Neural cell (in vitro differentiated cells): ENCODE data around the gene DIP2C. TPM values are rescaled to one million over a fixed set of nuclear protein-coding genes. Genes with fewer than 3 reads are reported as not detected.

Source experiments
- H2AFZ ChIP-seq: fragments of 200-600, 300-800 bp; sonication (generic), shearing (Covaris generic); 2 replicates; pipeline ENCODE4 v1.6.0; 2014; ENCODE audit warnings: low read depth, mild to moderate bottlenecking, antibody characterized with exemption, low read length, moderate library complexity
- H3F3A ChIP-seq: fragments of 200-600 bp; shearing (Covaris generic); 2 replicates; pipeline ENCODE4 v1.6.1; 2016; ENCODE audit warnings: mild to moderate bottlenecking, moderate library complexity, mixed read lengths, antibody characterized with exemption, low read length; ENCODE audit not compliant: insufficient read depth, poor library complexity, severe bottlenecking
- H3K27ac ChIP-seq: fragments of 200-600, 300-800 bp; sonication (generic), shearing (Covaris generic); 2 replicates; pipeline ENCODE4 v1.5.1; 2014; ENCODE audit warnings: mild to moderate bottlenecking, low read length, moderate library complexity
- H3K27me3 ChIP-seq: fragments of 300-800, 200-600 bp; sonication (generic), shearing (Covaris generic); 2 replicates; pipeline ENCODE4 v1.6.0; 2014; ENCODE audit warnings: mild to moderate bottlenecking, low read depth, low read length, moderate library complexity; ENCODE audit not compliant: insufficient read depth
- H3K36me3 ChIP-seq: fragments of 300-800, 200-600 bp; sonication (generic), shearing (Covaris generic); 2 replicates; pipeline ENCODE4 v1.5.1; 2014; ENCODE audit warnings: mild to moderate bottlenecking, antibody characterized with exemption, low read length, moderate library complexity; ENCODE audit not compliant: insufficient read depth
- H3K4me2 ChIP-seq: fragments of 300-800, 200-600 bp; sonication (generic), shearing (Covaris generic); 2 replicates; pipeline ENCODE4 v1.6.0; 2014; ENCODE audit warnings: mild to moderate bottlenecking, low read length
- H3K4me3 ChIP-seq: fragments of 300-800, 200-600 bp; sonication (generic), shearing (Covaris generic); 2 replicates; pipeline ENCODE4 v1.5.1; 2014; ENCODE audit warnings: mild to moderate bottlenecking, low read length, moderate library complexity
- H3K79me2 ChIP-seq: fragments of 200-600 bp; shearing (Covaris generic); replicated peaks from 2 replicates; pipeline ENCODE4 v1.6.0; 2014; ENCODE audit warnings: mild to moderate bottlenecking, low read length, moderate library complexity; ENCODE audit not compliant: insufficient read depth
- H3K9ac ChIP-seq: fragments of 300-800, 200-600 bp; sonication (generic), shearing (Covaris generic); 2 replicates; pipeline ENCODE4 v1.6.1; 2016; ENCODE audit warnings: mild to moderate bottlenecking, low read length, mixed read lengths
- H3K9me2 ChIP-seq: fragments of 200-600 bp; shearing (Covaris generic); 2 replicates; pipeline ENCODE4 v1.6.1; 2016; ENCODE audit warnings: mild to moderate bottlenecking, low read length, mixed read lengths; ENCODE audit not compliant: insufficient read depth
- H3K9me3 ChIP-seq: fragments of 200-600, 300-800 bp; sonication (generic), shearing (Covaris generic); 2 replicates; pipeline ENCODE4 v1.6.1; 2016; ENCODE audit warnings: mild to moderate bottlenecking, mixed run types, low read length, moderate library complexity, mixed read lengths
- H4K20me1 ChIP-seq: fragments of 200-600 bp; shearing (Covaris generic); 2 replicates; pipeline ENCODE4 v1.6.1; 2016; ENCODE audit warnings: mild to moderate bottlenecking, mixed run types; ENCODE audit not compliant: insufficient read depth
- CTCF ChIP-seq: fragments of 450-650 bp; IDR thresholded peaks from 2 replicates; pipeline ENCODE4 v1.5.1; 2014; ENCODE audit warnings: antibody characterized with exemption, mild to moderate bottlenecking, moderate library complexity; ENCODE audit not compliant: poor library complexity, severe bottlenecking
- EP300 ChIP-seq: fragments of 450-650 bp; conservative IDR thresholded peaks from 2 replicates; pipeline ENCODE4 v1.6.1; 2014; ENCODE audit warnings: antibody characterized with exemption, mild to moderate bottlenecking, moderate library complexity; ENCODE audit not compliant: poor library complexity, severe bottlenecking
- EZH2 ChIP-seq: fragments of 200-600, 300-800 bp; shearing (Covaris generic), sonication (generic); IDR thresholded peaks from 2 replicates; pipeline ENCODE4 v1.6.1; 2014; ENCODE audit warnings: antibody characterized with exemption, low read length, borderline replicate concordance, mild to moderate bottlenecking; ENCODE audit not compliant: insufficient read depth, poor library complexity, severe bottlenecking
- MXI1 ChIP-seq: fragments of 450-650 bp; conservative IDR thresholded peaks from 2 replicates; pipeline ENCODE4 v1.6.1; 2014; ENCODE audit warnings: antibody characterized with exemption, mild to moderate bottlenecking; ENCODE audit not compliant: poor library complexity, severe bottlenecking
- POLR2AphosphoS5 ChIP-seq: IDR thresholded peaks from 2 replicates; pipeline ENCODE4 v1.6.1; 2012
- RAD21 ChIP-seq: fragments of 450-650 bp; conservative IDR thresholded peaks from 2 replicates; pipeline ENCODE4 v1.6.1; 2014; ENCODE audit warnings: antibody characterized with exemption, mild to moderate bottlenecking, moderate library complexity
- REST ChIP-seq: IDR thresholded peaks from 2 replicates; pipeline ENCODE4 v1.6.1; 2012; ENCODE audit warnings: borderline replicate concordance
- SMC3 ChIP-seq: fragments of 450-650 bp; conservative IDR thresholded peaks from 2 replicates; pipeline ENCODE4 v1.6.1; 2014; ENCODE audit warnings: antibody characterized with exemption, mild to moderate bottlenecking, moderate library complexity; ENCODE audit not compliant: poor library complexity
- TAF1 ChIP-seq: IDR thresholded peaks from 2 replicates; pipeline ENCODE4 v1.6.1; 2012; ENCODE audit warnings: low read depth
- polyA plus RNA-seq: library from polyadenylated mRNA; depleted of rRNA; stranded (reverse); fragments of >200 nt; gene quantifications from 2 replicates; pipeline ENCODE4 v1.2.3, GENCODE V29; 2014

DIP2C gene
- polyA plus RNA-seq, 1 donor from 2014 or later = 24.1 TPM

GRCh38 chr10:501596-501995, 187.9 kb downstream of the DIP2C start:
- Histone ChIP-seq H4K20me1 (no peaks in the 10 kb centered on the region), H2AFZ (no peak overlapping the region), H3K9me3 (no peaks in the 10 kb centered on the region), H3K79me2 (peaks cover 67% of the 10 kb centered on the region), H3K4me2 (no peak overlapping the region), H3F3A (no peaks in the 10 kb centered on the region), H3K9ac (no peak overlapping the region), H3K9me2 (no peaks in the 10 kb centered on the region), H3K27ac (no peak overlapping the region), H3K27me3 (no peaks in the 10 kb centered on the region), H3K4me3 (no peak overlapping the region), H3K36me3 (no peaks in the 10 kb centered on the region)
- TF ChIP-seq POLR2AphosphoS5 = no peak
- TF ChIP-seq MXI1 = no peak
- TF ChIP-seq CTCF = no peak
- TF ChIP-seq EZH2 = no peak
- no peak for TF ChIP-seq EP300
- TF ChIP-seq TAF1 = no peak
- no peak for TF ChIP-seq REST
- no peak for TF ChIP-seq RAD21
- TF ChIP-seq SMC3 = no peak

GRCh38 chr10:500876-501275, 188.6 kb downstream of the DIP2C start:
- TF ChIP-seq CTCF (no peak), REST (no peak), RAD21 (no peak), POLR2AphosphoS5 (no peak), TAF1 (no peak), EZH2 (no peak), MXI1 (no peak), SMC3 (no peak), EP300 (no peak)
- Histone ChIP-seq H2AFZ (no peak overlapping the region), H4K20me1 (no peaks in the 10 kb centered on the region), H3F3A (no peaks in the 10 kb centered on the region), H3K9ac (no peak overlapping the region), H3K27ac (no peak overlapping the region), H3K4me3 (no peak overlapping the region), H3K79me2 (peaks cover 64% of the 10 kb centered on the region), H3K36me3 (no peaks in the 10 kb centered on the region), H3K9me2 (no peaks in the 10 kb centered on the region), H3K9me3 (no peaks in the 10 kb centered on the region), H3K27me3 (no peaks in the 10 kb centered on the region), H3K4me2 (no peak overlapping the region)
